ENCODE data around the gene CCNE1.

GRCh38 chr19:29858621-29859020 is 46.8 kb downstream of the CCNE1 start:
- no peak for TF ChIP-seq POLR2A (IDR thresholded peaks at IDR 0.05)
- no peak for TF ChIP-seq POLR2AphosphoS5 (IDR thresholded peaks at IDR 0.05)
- TF ChIP-seq, protein P1, sequence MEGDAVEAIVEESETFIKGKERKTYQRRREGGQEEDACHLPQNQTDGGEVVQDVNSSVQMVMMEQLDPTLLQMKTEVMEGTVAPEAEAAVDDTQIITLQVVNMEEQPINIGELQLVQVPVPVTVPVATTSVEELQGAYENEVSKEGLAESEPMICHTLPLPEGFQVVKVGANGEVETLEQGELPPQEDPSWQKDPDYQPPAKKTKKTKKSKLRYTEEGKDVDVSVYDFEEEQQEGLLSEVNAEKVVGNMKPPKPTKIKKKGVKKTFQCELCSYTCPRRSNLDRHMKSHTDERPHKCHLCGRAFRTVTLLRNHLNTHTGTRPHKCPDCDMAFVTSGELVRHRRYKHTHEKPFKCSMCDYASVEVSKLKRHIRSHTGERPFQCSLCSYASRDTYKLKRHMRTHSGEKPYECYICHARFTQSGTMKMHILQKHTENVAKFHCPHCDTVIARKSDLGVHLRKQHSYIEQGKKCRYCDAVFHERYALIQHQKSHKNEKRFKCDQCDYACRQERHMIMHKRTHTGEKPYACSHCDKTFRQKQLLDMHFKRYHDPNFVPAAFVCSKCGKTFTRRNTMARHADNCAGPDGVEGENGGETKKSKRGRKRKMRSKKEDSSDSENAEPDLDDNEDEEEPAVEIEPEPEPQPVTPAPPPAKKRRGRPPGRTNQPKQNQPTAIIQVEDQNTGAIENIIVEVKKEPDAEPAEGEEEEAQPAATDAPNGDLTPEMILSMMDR (IDR thresholded peaks at IDR 0.05): no peak

All from gastroesophageal sphincter (tissue), 3 donors.